ENCODE measurements around the gene BOLA1. TPM values are rescaled to one million over a fixed set of nuclear protein-coding genes. Genes with fewer than 3 reads are reported as not detected.

BOLA1 gene
- total and polyA plus RNA-seq, 2 donors (not counting 1 experiment from before 2014, with no cell fraction given), result 15.0 to 16.7 TPM

DNA sequence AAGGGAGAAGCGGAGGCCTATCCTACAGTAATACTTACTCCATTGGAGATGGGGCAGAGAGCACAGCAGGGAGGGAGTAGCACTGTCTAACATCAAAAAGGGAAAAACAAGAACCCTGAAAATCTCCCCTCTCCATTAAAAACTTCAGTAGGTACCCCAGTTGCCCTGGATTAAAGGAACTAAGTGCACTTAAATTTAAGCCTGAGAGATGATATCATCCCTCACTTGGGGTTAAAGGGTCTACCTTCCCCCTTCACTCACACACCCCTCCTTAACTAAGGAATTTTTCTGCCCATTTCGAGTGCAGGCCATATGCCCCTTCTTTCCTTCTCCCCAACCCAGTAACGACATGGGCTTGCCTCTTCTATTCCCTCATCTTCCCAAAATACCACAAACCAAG lies 41.1 kb downstream of the BOLA1 start:
- H3K79me2 ChIP-seq (ENCODE audit: control insufficient read depth, insufficient read depth, low read length), result no peaks in the 10 kb centered on the region
- no peak overlapping the region for H3K27ac Mint-ChIP-seq
- H3K4me1 Mint-ChIP-seq, result no peaks in the 10 kb centered on the region
- ChIA-PET POLR2A (interaction anchor here (0.7 kb wide), 1 partner anchor 15 kb away, joined by 4 read pairs; no protein-coding TSS in a partner anchor), CTCF (interaction anchor here (1.1 kb wide), 1 partner anchor 225 kb away, joined by 3 read pairs; no protein-coding TSS in a partner anchor)
- WGBS (ENCODE audit: insufficient coverage), result 100% methylated on average over 1 of the region's 3 CpGs
- no peak overlapping the region for H3K27ac ChIP-seq (ENCODE audit: low read length in 2 of 2)
- peaks cover 11% of the 10 kb centered on the region for H3K27me3 Mint-ChIP-seq
- H3K9me3 ChIP-seq (ENCODE audit: control extremely low read depth in 1 of 3, control insufficient read depth in 2 of 3, insufficient read depth in 1 of 3, low read length in 2 of 3), result no peaks in the 10 kb centered on the region
- H3K4me3 ChIP-seq (ENCODE audit: control extremely low read depth in 1 of 5, extremely low read depth in 1 of 5, insufficient read depth in 1 of 5, low read depth in 2 of 5, low read length in 4 of 5), result no peak overlapping the region
- no peak overlapping the region for H3K4me3 Mint-ChIP-seq
- no peak overlapping the region for H3K9ac ChIP-seq (ENCODE audit: low read length)
- H3K36me3 ChIP-seq (replicated peaks in 1 of 2; ENCODE audit: control extremely low read depth in 1 of 2, control insufficient read depth in 1 of 2, extremely low read depth in 1 of 2, insufficient read depth in 2 of 2, low read length in 1 of 2), result no peaks in the 10 kb centered on the region
- no peak for TF ChIP-seq EZH2 (IDR thresholded peaks at IDR 0.05; ENCODE audit: borderline replicate concordance, insufficient read depth, low read depth, low read length, poor library complexity, severe bottlenecking)
- TF ChIP-seq, protein P1, sequence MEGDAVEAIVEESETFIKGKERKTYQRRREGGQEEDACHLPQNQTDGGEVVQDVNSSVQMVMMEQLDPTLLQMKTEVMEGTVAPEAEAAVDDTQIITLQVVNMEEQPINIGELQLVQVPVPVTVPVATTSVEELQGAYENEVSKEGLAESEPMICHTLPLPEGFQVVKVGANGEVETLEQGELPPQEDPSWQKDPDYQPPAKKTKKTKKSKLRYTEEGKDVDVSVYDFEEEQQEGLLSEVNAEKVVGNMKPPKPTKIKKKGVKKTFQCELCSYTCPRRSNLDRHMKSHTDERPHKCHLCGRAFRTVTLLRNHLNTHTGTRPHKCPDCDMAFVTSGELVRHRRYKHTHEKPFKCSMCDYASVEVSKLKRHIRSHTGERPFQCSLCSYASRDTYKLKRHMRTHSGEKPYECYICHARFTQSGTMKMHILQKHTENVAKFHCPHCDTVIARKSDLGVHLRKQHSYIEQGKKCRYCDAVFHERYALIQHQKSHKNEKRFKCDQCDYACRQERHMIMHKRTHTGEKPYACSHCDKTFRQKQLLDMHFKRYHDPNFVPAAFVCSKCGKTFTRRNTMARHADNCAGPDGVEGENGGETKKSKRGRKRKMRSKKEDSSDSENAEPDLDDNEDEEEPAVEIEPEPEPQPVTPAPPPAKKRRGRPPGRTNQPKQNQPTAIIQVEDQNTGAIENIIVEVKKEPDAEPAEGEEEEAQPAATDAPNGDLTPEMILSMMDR (IDR thresholded peaks at IDR 0.05), result no peak
- H3K9me3 Mint-ChIP-seq (ENCODE audit: insufficient read depth), result no peaks in the 10 kb centered on the region
- intact Hi-C loops (cut with micrococcal nuclease), result no loop called here
- H3K27me3 ChIP-seq (replicated peaks in 1 of 4; ENCODE audit: control extremely low read depth in 1 of 4, control insufficient read depth in 3 of 4, insufficient read depth in 4 of 4, low read length in 3 of 4), result peaks cover 0 to 9% (median 0%) of the 10 kb centered on the region in 4 experiments
- no peak for DNase-seq
- H3K4me1 ChIP-seq (ENCODE audit: control insufficient read depth in 2 of 2, insufficient read depth in 2 of 2, low read length in 2 of 2), result no peaks in the 10 kb centered on the region
- no peak for ATAC-seq (ENCODE audit: low read depth)
- H2AFZ ChIP-seq (ENCODE audit: insufficient read depth, low read depth, low read length, poor library complexity, severe bottlenecking), result no peak overlapping the region
- H4K20me1 ChIP-seq (ENCODE audit: control insufficient read depth, insufficient read depth, low read length, poor library complexity, severe bottlenecking), result no peaks in the 10 kb centered on the region
- H3K4me2 ChIP-seq (replicated peaks; ENCODE audit: low read depth, low read length, poor library complexity, severe bottlenecking), result no peak overlapping the region

DNA sequence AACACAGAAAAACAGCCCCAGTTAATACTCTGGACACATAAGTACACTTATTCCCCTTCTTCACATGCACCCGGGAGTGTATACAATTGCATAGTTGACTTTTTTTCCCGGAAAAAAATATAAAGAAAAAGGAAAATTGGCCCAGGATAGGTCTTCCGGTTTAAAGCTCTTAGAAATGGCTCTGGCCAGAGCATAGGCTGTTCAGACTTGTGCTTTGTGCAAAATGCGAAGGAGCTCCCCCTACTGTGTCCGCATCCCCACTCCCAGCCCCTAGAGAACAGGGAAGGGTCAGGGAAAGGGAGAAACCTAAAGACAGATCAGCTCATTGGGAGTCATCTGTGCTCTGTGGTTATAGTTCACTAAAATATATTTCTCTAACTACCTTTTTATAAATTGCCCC lies 42.8 kb downstream of the BOLA1 start:
- Histone ChIP-seq H4K20me1 (ENCODE audit: control insufficient read depth, insufficient read depth, low read length, poor library complexity, severe bottlenecking) (no peaks in the 10 kb centered on the region), H3K4me1 (ENCODE audit: control insufficient read depth in 2 of 2, insufficient read depth in 2 of 2, low read length in 2 of 2) (no peaks in the 10 kb centered on the region), H3K9me3 (ENCODE audit: control extremely low read depth in 1 of 3, control insufficient read depth in 2 of 3, insufficient read depth in 1 of 3, low read length in 2 of 3) (no peaks in the 10 kb centered on the region), H3K79me2 (ENCODE audit: control insufficient read depth, insufficient read depth, low read length) (no peaks in the 10 kb centered on the region), H3K9ac (ENCODE audit: low read length) (no peak overlapping the region), H3K27me3 (replicated peaks in 1 of 4; ENCODE audit: control extremely low read depth in 1 of 4, control insufficient read depth in 3 of 4, insufficient read depth in 4 of 4, low read length in 3 of 4) (peaks cover 0 to 3% (median 0%) of the 10 kb centered on the region in 4 experiments), H2AFZ (ENCODE audit: insufficient read depth, low read depth, low read length, poor library complexity, severe bottlenecking) (no peak overlapping the region), H3K4me3 (ENCODE audit: control extremely low read depth in 1 of 5, extremely low read depth in 1 of 5, insufficient read depth in 1 of 5, low read depth in 2 of 5, low read length in 4 of 5) (no peak overlapping the region), H3K27ac (ENCODE audit: low read length in 2 of 2) (no peak overlapping the region), H3K36me3 (replicated peaks in 1 of 2; ENCODE audit: control extremely low read depth in 1 of 2, control insufficient read depth in 1 of 2, extremely low read depth in 1 of 2, insufficient read depth in 2 of 2, low read length in 1 of 2) (no peaks in the 10 kb centered on the region), H3K4me2 (replicated peaks; ENCODE audit: low read depth, low read length, poor library complexity, severe bottlenecking) (no peak overlapping the region)
- DNase-seq (no peak), ATAC-seq (ENCODE audit: low read depth) (no peak)
- Mint-ChIP-seq H3K9me3 (ENCODE audit: insufficient read depth) (no peaks in the 10 kb centered on the region), H3K27ac (no peak overlapping the region), H3K4me3 (no peak overlapping the region), H3K27me3 (peaks cover 2% of the 10 kb centered on the region), H3K4me1 (no peaks in the 10 kb centered on the region)
- intact Hi-C loops (cut with micrococcal nuclease), result no loop called here
- 80% methylated on average over 1 of the region's 5 CpGs for WGBS (ENCODE audit: insufficient coverage)
- TF ChIP-seq, protein P1 (IDR thresholded peaks at IDR 0.05), result no peak
- TF ChIP-seq EZH2 (IDR thresholded peaks at IDR 0.05; ENCODE audit: borderline replicate concordance, insufficient read depth, low read depth, low read length, poor library complexity, severe bottlenecking), result no peak
- ChIA-PET POLR2A (no interaction called here), CTCF (interaction anchor here (0.7 kb wide), 1 partner anchor 16 kb away, joined by 5 read pairs; no protein-coding TSS in a partner anchor)

All from B cell (primary cell).